Adrenal gland (tissue), 12 donors: ENCODE measurements around the gene EXOC4. TPM values are rescaled to one million over a fixed set of nuclear protein-coding genes. Genes with fewer than 3 reads are reported as not detected.

Experiments used
- DNase-seq, 7 donors: peaks; one replicate each; pipeline ENCODE4 v3.0.0-alpha.2; 2019 to 2020
- H3K27ac ChIP-seq, 5 donors: fragments of 200-600 bp; sonication (generic) in 4 of 5; 1 replicate in 3 of 5; 2 replicates in 2 of 5; pipeline versions ENCODE4 v1.5.1 to v1.8.0; 2016 to 2020; ENCODE audit warnings: mild to moderate bottlenecking in 1 of 5
- H3K27me3 ChIP-seq: fragments of 200-600 bp; 2 replicates; pipeline ENCODE4 v1.8.0; 2021
- H3K36me3 ChIP-seq, 2 donors: fragments of 200-600 bp; replicated peaks in 1 of 2; 1 replicate in 1 of 2; 2 replicates in 1 of 2; pipeline versions ENCODE4 v1.5.1 to v1.8.0; 2018 to 2022
- H3K4me1 ChIP-seq, 2 donors: fragments of 200-600 bp; replicated peaks in 1 of 2; 1 replicate in 1 of 2; 2 replicates in 1 of 2; pipeline versions ENCODE4 v1.5.1 to v1.8.0; 2018 to 2021
- H3K4me3 ChIP-seq, 4 donors: fragments of 200-600 bp; sonication (generic) in 3 of 4; one replicate each; pipeline ENCODE4 v1.5.1; 2016 to 2018
- H3K9me3 ChIP-seq, 3 donors: fragments of 200-600 bp; sonication (generic) in 1 of 3; replicated peaks in 1 of 3; 1 replicate in 2 of 3; 2 replicates in 1 of 3; pipeline versions ENCODE4 v1.5.1 to v1.8.0; 2016 to 2021
- POLR2A ChIP-seq, 2 donors: fragments of 450-650 bp; IDR thresholded peaks; one replicate each; pipeline ENCODE4 v1.6.1; 2017; ENCODE audit warnings: antibody characterized with exemption in 2 of 2, mild to moderate bottlenecking in 2 of 2, moderate library complexity in 1 of 2
- WGBS, 4 donors: extraction: QIAGEN DNeasy Blood & Tissue Kit in 2 of 4; methylation state at CpG; one replicate each; pipeline versions ENCODE4 v1.1.5 to v1.1.7; 2013 to 2017; 5-methylcytosine and 5-hydroxymethylcytosine counted together
- intact Hi-C, 2 donors: fragments of 100-400 bp; cut with DNase I; formaldehyde crosslinking; loops; one replicate each; pipeline versions ENCODE4 v1.14.1 to v1.15.0; 2022 to 2023
- polyA plus RNA-seq, 3 donors: library from polyadenylated mRNA; stranded (reverse); fragments of 200-250 nt in 2 of 3; fragments of 350-450 nt in 1 of 3; fragmentation: Illumina TruSeq in 1 of 3; extraction: RNeasy Lipid Tissue Mini Kit (QIAGEN cat#74804) in 1 of 3; gene quantifications; one replicate each; pipeline ENCODE4 v1.2.3, GENCODE V29; 2013 to 2014
- total RNA-seq, 9 donors: library from RNA; depleted of rRNA in 4 of 9; stranded (reverse); fragments of >200 nt in 4 of 9; fragments of 120-200 nt in 1 of 9; fragmentation: NEBNext Ultra II Directional in 1 of 9; extraction: Animal tissue kit (Norgen Biotek cat#: 25700) in 1 of 9; gene quantifications; one replicate each; pipeline versions ENCODE4 v1.1.0 to v1.2.4, GENCODE V29; 2013 to 2023
- TF ChIP-seq, protein P1 (sequence below), 6 experiments: fragments of 450-650 bp in 4 of 6; fragments of 200-600 bp in 2 of 6; sonication (generic) in 1 of 6; IDR thresholded peaks; 1 replicate in 5 of 6; 2 replicates in 1 of 6; pipeline versions ENCODE4 v1.5.1 to v1.8.0; 2016 to 2021; ENCODE audit warnings: antibody characterized with exemption in 6 of 6, mild to moderate bottlenecking in 2 of 6, moderate library complexity in 1 of 6
- donor health status: healthy with polysubstance abuse.
- donor health status: Bipolar disorder and iron deficiency.
- donor health status: DM: yes; HTN: yes; CAD: no.
- donor health status: DM: no; HTN: no; CAD: no.
- donor health status: DM: no; HTN: no; CAD: no.
- donor health status: DM: yes; HTN: yes; CAD: no.

The EXOC4 gene
- total and polyA plus RNA-seq, 12 donors, result 12.5 to 93.8 (median 67.4) TPM

DNA sequence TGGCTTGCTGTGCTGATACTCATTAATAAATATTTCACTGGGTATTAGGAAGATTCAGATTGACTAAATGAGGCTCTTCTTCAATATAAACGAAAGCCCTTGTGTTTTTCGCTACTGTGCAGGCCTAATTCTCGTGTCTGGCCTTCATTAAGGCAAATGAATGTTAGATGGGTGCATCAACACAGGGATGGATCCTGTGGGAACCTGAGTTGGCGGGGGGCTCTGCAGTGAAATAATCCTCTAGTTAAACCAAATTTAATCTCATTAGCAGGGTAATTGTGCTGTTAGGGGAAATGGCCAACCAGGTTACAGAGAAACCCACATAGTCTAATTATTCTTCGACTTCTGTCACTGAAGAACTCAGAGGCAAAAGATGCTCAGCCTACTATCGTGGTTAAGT lies 548.5 kb downstream of the EXOC4 start:
- DNase-seq, result no peak
- TF ChIP-seq, protein P1, sequence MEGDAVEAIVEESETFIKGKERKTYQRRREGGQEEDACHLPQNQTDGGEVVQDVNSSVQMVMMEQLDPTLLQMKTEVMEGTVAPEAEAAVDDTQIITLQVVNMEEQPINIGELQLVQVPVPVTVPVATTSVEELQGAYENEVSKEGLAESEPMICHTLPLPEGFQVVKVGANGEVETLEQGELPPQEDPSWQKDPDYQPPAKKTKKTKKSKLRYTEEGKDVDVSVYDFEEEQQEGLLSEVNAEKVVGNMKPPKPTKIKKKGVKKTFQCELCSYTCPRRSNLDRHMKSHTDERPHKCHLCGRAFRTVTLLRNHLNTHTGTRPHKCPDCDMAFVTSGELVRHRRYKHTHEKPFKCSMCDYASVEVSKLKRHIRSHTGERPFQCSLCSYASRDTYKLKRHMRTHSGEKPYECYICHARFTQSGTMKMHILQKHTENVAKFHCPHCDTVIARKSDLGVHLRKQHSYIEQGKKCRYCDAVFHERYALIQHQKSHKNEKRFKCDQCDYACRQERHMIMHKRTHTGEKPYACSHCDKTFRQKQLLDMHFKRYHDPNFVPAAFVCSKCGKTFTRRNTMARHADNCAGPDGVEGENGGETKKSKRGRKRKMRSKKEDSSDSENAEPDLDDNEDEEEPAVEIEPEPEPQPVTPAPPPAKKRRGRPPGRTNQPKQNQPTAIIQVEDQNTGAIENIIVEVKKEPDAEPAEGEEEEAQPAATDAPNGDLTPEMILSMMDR (IDR thresholded peaks at IDR 0.05), result no peak
- no peaks in the 10 kb centered on the region for H3K27me3 ChIP-seq
- H3K36me3 ChIP-seq, result no peaks in the 10 kb centered on the region
- no peaks in the 10 kb centered on the region for H3K9me3 ChIP-seq
- no peaks in the 10 kb centered on the region for H3K4me1 ChIP-seq
- 81 to 89% (median 84%) methylated on average over 6 of the region's 6 CpGs for WGBS, 4 donors
- no peak overlapping the region for H3K4me3 ChIP-seq
- intact Hi-C loops, result no loop called here
- no peak overlapping the region for H3K27ac ChIP-seq

DNA sequence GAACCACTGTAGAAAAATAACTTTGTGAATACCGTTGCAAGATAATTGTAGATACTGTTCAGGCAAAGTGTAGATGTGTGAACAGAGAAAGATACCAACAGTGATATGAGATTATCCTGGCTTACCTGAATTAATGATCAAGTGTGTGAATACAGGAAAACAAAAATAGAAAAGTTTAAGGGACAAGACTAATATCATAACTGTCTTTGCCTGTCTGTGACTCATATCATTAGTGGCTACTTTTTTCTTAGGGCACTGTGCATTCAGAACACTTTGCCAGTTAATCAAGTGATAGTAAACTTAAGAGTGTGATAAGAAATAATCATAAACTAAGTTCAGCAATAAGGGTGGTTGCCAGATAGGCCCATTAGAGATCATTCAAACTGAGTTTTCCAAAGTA lies 551.2 kb downstream of the EXOC4 start:
- H3K9me3 ChIP-seq, result no peaks in the 10 kb centered on the region
- WGBS, 4 donors, result 93 to 100% (median 95%) methylated on average over 1 of the region's 1 CpG
- no peak overlapping the region for H3K4me3 ChIP-seq
- intact Hi-C loops, result no loop called here
- no peak overlapping the region for H3K27ac ChIP-seq
- DNase-seq, result no peak
- no peaks in the 10 kb centered on the region for H3K4me1 ChIP-seq
- H3K36me3 ChIP-seq, result no peaks in the 10 kb centered on the region
- no peak for TF ChIP-seq POLR2A (IDR thresholded peaks at IDR 0.05)
- TF ChIP-seq, protein P1 (IDR thresholded peaks at IDR 0.05), result no peak
- no peaks in the 10 kb centered on the region for H3K27me3 ChIP-seq

DNA sequence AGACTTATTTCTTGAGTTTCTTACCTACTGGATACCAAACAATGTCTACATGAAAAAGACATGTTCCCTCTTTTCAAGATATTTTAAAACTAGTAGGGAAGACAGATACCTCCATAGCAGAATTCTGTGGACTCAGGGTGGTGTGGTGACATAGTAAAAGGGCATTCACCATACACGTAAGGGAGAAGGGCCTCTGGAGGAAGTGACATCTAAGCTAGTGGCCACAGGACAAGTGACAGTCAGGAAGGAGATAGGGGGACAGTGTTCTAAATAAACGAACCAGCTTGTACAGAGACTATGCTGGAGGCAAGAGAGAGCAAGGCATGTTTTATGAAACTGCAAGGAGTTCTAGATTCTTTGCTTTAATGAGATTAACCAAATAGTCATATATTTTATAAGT lies 552.5 kb downstream of the EXOC4 start:
- intact Hi-C loops, result no loop called here
- Histone ChIP-seq H3K27ac (no peak overlapping the region), H3K9me3 (no peaks in the 10 kb centered on the region), H3K4me3 (no peak overlapping the region), H3K27me3 (no peaks in the 10 kb centered on the region), H3K4me1 (no peaks in the 10 kb centered on the region), H3K36me3 (no peaks in the 10 kb centered on the region)
- 80 to 93% (median 84%) methylated on average over 2 of the region's 2 CpGs for WGBS, 4 donors
- TF ChIP-seq POLR2A (IDR thresholded peaks at IDR 0.05), result no peak
- TF ChIP-seq, protein P1 (IDR thresholded peaks at IDR 0.05), result no peak
- no peak for DNase-seq

DNA sequence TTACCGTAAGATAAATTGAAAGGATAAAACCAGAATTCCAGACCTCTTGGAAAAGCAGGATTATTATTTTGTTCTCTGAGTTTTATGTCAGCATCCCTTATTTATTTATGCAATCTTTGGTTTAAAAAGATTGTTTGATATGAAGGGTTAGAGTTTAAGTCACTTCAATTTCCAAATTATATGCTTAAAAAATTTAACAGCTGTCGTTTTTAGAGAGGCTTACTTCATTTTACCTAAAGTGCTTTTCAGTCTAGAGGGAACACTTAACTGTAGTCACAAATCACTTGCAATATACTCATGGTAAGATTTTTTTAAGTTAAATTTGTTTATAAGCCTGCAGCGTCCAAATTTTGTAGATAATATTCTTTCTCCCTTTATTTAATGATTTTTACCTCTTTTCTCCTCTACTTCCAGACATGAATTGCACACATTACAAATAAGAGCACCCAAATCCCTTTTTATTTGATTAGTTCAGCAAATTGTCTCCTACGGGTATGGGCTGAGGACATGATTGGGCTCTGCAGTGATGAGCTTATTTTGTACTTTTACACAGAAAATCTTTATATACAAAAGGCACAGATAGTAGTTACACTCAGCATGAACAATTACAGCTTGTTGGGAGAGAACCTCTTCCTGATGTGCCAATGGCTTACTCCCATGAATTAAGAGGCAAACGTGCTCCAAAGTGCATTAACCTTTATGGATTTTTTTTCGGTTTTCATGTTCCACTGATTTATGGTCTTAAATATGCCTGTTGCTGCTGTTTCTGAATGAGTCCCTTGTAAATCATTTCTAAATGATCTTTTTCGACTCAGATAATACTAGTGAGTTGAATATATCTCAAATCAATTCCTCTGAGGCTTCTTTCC lies 555.0 kb downstream of the EXOC4 start:
- Histone ChIP-seq H3K4me1 (no peaks in the 10 kb centered on the region), H3K27me3 (no peaks in the 10 kb centered on the region), H3K27ac (no peak overlapping the region), H3K9me3 (no peaks in the 10 kb centered on the region), H3K4me3 (no peak overlapping the region), H3K36me3 (no peaks in the 10 kb centered on the region)
- TF ChIP-seq, protein P1 (IDR thresholded peaks at IDR 0.05), result no peak
- no peak for TF ChIP-seq POLR2A (IDR thresholded peaks at IDR 0.05)
- no peak for DNase-seq
- 71 to 83% (median 75%) methylated on average over 7 of the region's 7 CpGs for WGBS, 4 donors
- intact Hi-C loops, result no loop called here
